ENCODE results near the gene CDYL2. TPM values are rescaled to one million over a fixed set of nuclear protein-coding genes. Genes with fewer than 3 reads are reported as not detected.

Gene CDYL2
- total and polyA plus RNA-seq, 2 experiments from 2014 or later, result 2.1 to 5.2 TPM

GRCh38 chr16:80704751-80705505 lies 99.5 kb downstream of the CDYL2 start:
- in situ Hi-C loops (cut with MboI), result no loop called here
- Histone ChIP-seq H3K36me3 (ENCODE audit: low read depth) (no peaks in the 10 kb centered on the region), H3K79me2 (ENCODE audit: insufficient read depth) (0 out of 2 replicates have a peak, but pooled peaks cover 6% of the 10 kb centered on the region)

GRCh38 chr16:80703131-80704071 lies 101.0 kb downstream of the CDYL2 start:
- TF ChIP-seq EZH2 (IDR thresholded peaks at IDR 0.05; ENCODE audit: insufficient read depth, poor library complexity, severe bottlenecking) (no peak), EZH2phosphoT487 (IDR thresholded peaks at IDR 0.05; ENCODE audit: insufficient read depth, low read depth) (no peak)
- DNase-seq, result no peak
- H2AFZ ChIP-seq, result no peak overlapping the region
- H3K27me3 ChIP-seq (replicated peaks; ENCODE audit: insufficient read depth), result no peaks in the 10 kb centered on the region
- H3K9ac ChIP-seq, result no peak overlapping the region
- no peak overlapping the region for H3K4me2 ChIP-seq (ENCODE audit: unreplicated experiment)
- in situ Hi-C loops (cut with MboI), result no loop called here
- no peaks in the 10 kb centered on the region for H3F3A ChIP-seq (ENCODE audit: insufficient read depth)
- no peaks in the 10 kb centered on the region for H3K4me1 ChIP-seq (ENCODE audit: insufficient read depth)
- WGBS, 2 experiments (ENCODE audit: low coverage in 1 of 2, low lambda C conversion rate in 2 of 2, missing lambda C conversion rate in 2 of 2), result 99% methylated on average over 10 of the region's 10 CpGs
- no peaks in the 10 kb centered on the region for H3K9me2 ChIP-seq (ENCODE audit: insufficient read depth)
- H3K4me3 ChIP-seq, result no peak overlapping the region
- no peak overlapping the region for H3K27ac ChIP-seq
- no peaks in the 10 kb centered on the region for H3K36me3 ChIP-seq (ENCODE audit: low read depth)
- 0 out of 2 replicates have a peak, but pooled peaks cover 6% of the 10 kb centered on the region for H3K79me2 ChIP-seq (ENCODE audit: insufficient read depth)
- H4K20me1 ChIP-seq (ENCODE audit: insufficient read depth), result no peaks in the 10 kb centered on the region
- H3K9me3 ChIP-seq (ENCODE audit: low read depth), result no peaks in the 10 kb centered on the region

More at GRCh38 chr16:80704751-80705505, 99.5 kb downstream of the CDYL2 start:
- Histone ChIP-seq H3F3A (ENCODE audit: insufficient read depth) (no peaks in the 10 kb centered on the region), H3K27me3 (replicated peaks; ENCODE audit: insufficient read depth) (no peaks in the 10 kb centered on the region), H2AFZ (no peak overlapping the region), H4K20me1 (ENCODE audit: insufficient read depth) (no peaks in the 10 kb centered on the region), H3K9me2 (ENCODE audit: insufficient read depth) (no peaks in the 10 kb centered on the region), H3K9me3 (ENCODE audit: low read depth) (no peaks in the 10 kb centered on the region), H3K4me2 (ENCODE audit: unreplicated experiment) (no peak overlapping the region), H3K4me1 (ENCODE audit: insufficient read depth) (no peaks in the 10 kb centered on the region), H3K27ac (no peak overlapping the region), H3K4me3 (no peak overlapping the region), H3K9ac (no peak overlapping the region)
- TF ChIP-seq EZH2phosphoT487 (IDR thresholded peaks at IDR 0.05; ENCODE audit: insufficient read depth, low read depth) (no peak), EZH2 (IDR thresholded peaks at IDR 0.05; ENCODE audit: insufficient read depth, poor library complexity, severe bottlenecking) (no peak)
- 89 to 91% methylated on average over 9 of the region's 9 CpGs for WGBS, 2 experiments (ENCODE audit: low coverage in 1 of 2, low lambda C conversion rate in 2 of 2, missing lambda C conversion rate in 2 of 2)
- DNase-seq, result no peak

GRCh38 chr16:80702696-80703095 lies 101.7 kb downstream of the CDYL2 start:
- H4K20me1 ChIP-seq (ENCODE audit: insufficient read depth), result no peaks in the 10 kb centered on the region
- DNase-seq, result no peak
- no peak overlapping the region for H3K9ac ChIP-seq
- 0 out of 2 replicates have a peak, but pooled peaks cover 6% of the 10 kb centered on the region for H3K79me2 ChIP-seq (ENCODE audit: insufficient read depth)
- in situ Hi-C loops (cut with MboI), result no loop called here
- WGBS, 2 experiments (ENCODE audit: low coverage in 1 of 2, low lambda C conversion rate in 2 of 2, missing lambda C conversion rate in 2 of 2), result 87 to 98% methylated on average over 3 of the region's 3 CpGs
- no peaks in the 10 kb centered on the region for H3F3A ChIP-seq (ENCODE audit: insufficient read depth)
- no peaks in the 10 kb centered on the region for H3K9me3 ChIP-seq (ENCODE audit: low read depth)
- H3K36me3 ChIP-seq (ENCODE audit: low read depth), result no peaks in the 10 kb centered on the region
- H3K4me2 ChIP-seq (ENCODE audit: unreplicated experiment), result no peak overlapping the region
- H3K27ac ChIP-seq, result no peak overlapping the region
- no peaks in the 10 kb centered on the region for H3K27me3 ChIP-seq (replicated peaks; ENCODE audit: insufficient read depth)
- TF ChIP-seq EZH2phosphoT487 (IDR thresholded peaks at IDR 0.05; ENCODE audit: insufficient read depth, low read depth), result no peak
- no peak for TF ChIP-seq EZH2 (IDR thresholded peaks at IDR 0.05; ENCODE audit: insufficient read depth, poor library complexity, severe bottlenecking)
- H3K9me2 ChIP-seq (ENCODE audit: insufficient read depth), result no peaks in the 10 kb centered on the region
- no peaks in the 10 kb centered on the region for H3K4me1 ChIP-seq (ENCODE audit: insufficient read depth)
- no peak overlapping the region for H3K4me3 ChIP-seq
- H2AFZ ChIP-seq, result no peak overlapping the region

- Histone ChIP-seq H3K27ac (no peak overlapping the region), H3K4me1 (ENCODE audit: insufficient read depth) (no peaks in the 10 kb centered on the region), H3K9me3 (ENCODE audit: low read depth) (no peaks in the 10 kb centered on the region), H3K9ac (no peak overlapping the region), H3K79me2 (ENCODE audit: insufficient read depth) (peaks cover 22% of the 10 kb centered on the region), H4K20me1 (ENCODE audit: insufficient read depth) (no peaks in the 10 kb centered on the region), H3F3A (ENCODE audit: insufficient read depth) (no peaks in the 10 kb centered on the region), H3K27me3 (replicated peaks; ENCODE audit: insufficient read depth) (no peaks in the 10 kb centered on the region), H3K9me2 (ENCODE audit: insufficient read depth) (0 out of 2 replicates have a peak, but pooled peaks cover 3% of the 10 kb centered on the region), H3K4me3 (no peak overlapping the region), H3K4me2 (ENCODE audit: unreplicated experiment) (no peak overlapping the region), H3K36me3 (ENCODE audit: low read depth) (no peaks in the 10 kb centered on the region), H2AFZ (no peak overlapping the region)
- 89 to 97% methylated on average over 4 of the region's 4 CpGs for WGBS, 2 experiments (ENCODE audit: low coverage in 1 of 2, low lambda C conversion rate in 2 of 2, missing lambda C conversion rate in 2 of 2)
- in situ Hi-C loops (cut with MboI), result no loop called here
- no peak for DNase-seq
- no peak for TF ChIP-seq EZH2phosphoT487 (IDR thresholded peaks at IDR 0.05; ENCODE audit: insufficient read depth, low read depth)
- no peak for TF ChIP-seq EZH2 (IDR thresholded peaks at IDR 0.05; ENCODE audit: insufficient read depth, poor library complexity, severe bottlenecking)
These were observed 103.8 kb downstream of the CDYL2 start for GRCh38 chr16:80700558-80700957.
